ENCODE measurements around the gene TLE4. TPM values are rescaled to one million over a fixed set of nuclear protein-coding genes. Genes with fewer than 3 reads are reported as not detected.

Gene TLE4
- total RNA-seq, 1 donor from 2014 or later = 58.0 TPM

GRCh38 chr9:79670269-79670961 lies 98.7 kb downstream of the TLE4 start:
- Histone ChIP-seq H3K4me1 (no peaks in the 10 kb centered on the region), H3K27me3 (no peaks in the 10 kb centered on the region), H3K4me3 (no peak overlapping the region), H3K27ac (no peak overlapping the region), H3K36me3 (no peaks in the 10 kb centered on the region), H3K9me3 (no peaks in the 10 kb centered on the region)
- TF ChIP-seq CTCF (IDR thresholded peaks at IDR 0.05) = no peak
- intact Hi-C loops (cut with DNase I) = no loop called here
- DNase-seq (ENCODE audit: low spot score in 2 of 2) = no peak

- Histone ChIP-seq H3K36me3 (no peaks in the 10 kb centered on the region), H3K27ac (no peak overlapping the region), H3K4me3 (no peak overlapping the region), H3K4me1 (no peaks in the 10 kb centered on the region), H3K9me3 (no peaks in the 10 kb centered on the region), H3K27me3 (no peaks in the 10 kb centered on the region)
- TF ChIP-seq CTCF (IDR thresholded peaks at IDR 0.05) = no peak
- intact Hi-C loops (cut with DNase I) = no loop called here
- no peak for DNase-seq (ENCODE audit: low spot score in 2 of 2)
Measured at GRCh38 chr9:79671558-79671957, 99.8 kb downstream of the TLE4 start.

- TF ChIP-seq CTCF (IDR thresholded peaks at IDR 0.05) = no peak
- intact Hi-C loops (cut with DNase I) = no loop called here
- no peak overlapping the region for H3K4me3 ChIP-seq
- no peaks in the 10 kb centered on the region for H3K9me3 ChIP-seq
- no peak for DNase-seq (ENCODE audit: low spot score in 2 of 2)
- no peaks in the 10 kb centered on the region for H3K4me1 ChIP-seq
- no peaks in the 10 kb centered on the region for H3K27me3 ChIP-seq
- H3K36me3 ChIP-seq = no peaks in the 10 kb centered on the region
- H3K27ac ChIP-seq = no peak overlapping the region
Measured at GRCh38 chr9:79672236-79672635, 100.5 kb downstream of the TLE4 start.

- no peaks in the 10 kb centered on the region for H3K4me1 ChIP-seq
- H3K27me3 ChIP-seq = no peaks in the 10 kb centered on the region
- no peaks in the 10 kb centered on the region for H3K36me3 ChIP-seq
- H3K4me3 ChIP-seq = no peak overlapping the region
- no peak for TF ChIP-seq CTCF (IDR thresholded peaks at IDR 0.05)
- intact Hi-C loops (cut with DNase I) = no loop called here
- H3K27ac ChIP-seq = no peak overlapping the region
- H3K9me3 ChIP-seq = no peaks in the 10 kb centered on the region
- no peak for DNase-seq (ENCODE audit: low spot score in 2 of 2)
Measured at GRCh38 chr9:79672891-79673290, 101.1 kb downstream of the TLE4 start.

- Histone ChIP-seq H3K36me3 (no peaks in the 10 kb centered on the region), H3K4me1 (no peaks in the 10 kb centered on the region), H3K27me3 (no peaks in the 10 kb centered on the region), H3K9me3 (no peaks in the 10 kb centered on the region), H3K27ac (no peak overlapping the region), H3K4me3 (no peak overlapping the region)
- intact Hi-C loops (cut with DNase I) = no loop called here
- no peak for TF ChIP-seq CTCF (IDR thresholded peaks at IDR 0.05)
- no peak for DNase-seq (ENCODE audit: low spot score in 2 of 2)
Measured at GRCh38 chr9:79673614-79674013, 101.8 kb downstream of the TLE4 start.

All from ascending aorta (tissue), 2 donors.